Measurements from ENCODE around the gene PVR. TPM values are rescaled to one million over a fixed set of nuclear protein-coding genes. Genes with fewer than 3 reads are reported as not detected.

The PVR gene
- total and polyA plus RNA-seq, 4 donors: 11.4 to 49.0 (median 32.1) TPM

DNA sequence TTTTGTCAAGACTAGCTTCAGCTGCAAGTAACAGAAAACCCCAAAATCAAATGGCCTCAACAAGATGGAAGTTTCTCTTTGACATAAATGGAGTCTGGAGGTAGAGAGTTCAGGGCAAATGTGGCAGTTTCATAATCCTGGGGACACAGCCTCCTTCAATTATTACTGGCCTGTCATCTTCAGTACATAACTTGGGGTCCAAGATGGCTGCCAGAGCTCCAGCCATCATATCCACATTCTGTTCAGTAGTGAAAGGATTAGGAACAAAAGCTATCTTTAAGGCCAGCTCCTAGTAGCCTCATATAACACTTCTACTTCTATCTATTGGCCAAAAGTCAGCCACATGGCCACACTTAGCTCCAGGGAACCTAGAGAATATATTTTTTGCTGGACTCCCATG is 45.4 kb upstream of the PVR start:
- Histone ChIP-seq H3K4me3 (ENCODE audit: low read depth in 1 of 3, low read length in 3 of 3) (no peak overlapping the region), H3K9me3 (ENCODE audit: control insufficient read depth in 4 of 4, low read length in 3 of 4) (no peaks in the 10 kb centered on the region), H3K9ac (ENCODE audit: low read depth in 1 of 2, low read length in 2 of 2) (no peak overlapping the region), H3K27me3 (ENCODE audit: control insufficient read depth in 4 of 4, insufficient read depth in 4 of 4, low read length in 3 of 4) (no peaks in the 10 kb centered on the region), H3K36me3 (ENCODE audit: control insufficient read depth in 4 of 4, insufficient read depth in 3 of 4, low read depth in 1 of 4, low read length in 3 of 4) (no peaks in the 10 kb centered on the region), H3K27ac (ENCODE audit: low read depth in 1 of 2, low read length in 2 of 2) (no peak overlapping the region), H3K4me1 (ENCODE audit: control insufficient read depth in 4 of 4, insufficient read depth in 4 of 4, low read length in 3 of 4) (peaks cover 0 to 10% (median 5%) of the 10 kb centered on the region in 4 donors)
- no peak for DNase-seq (ENCODE audit: low spot score)
- TF ChIP-seq RAD21 (IDR thresholded peaks at IDR 0.05) (no peak), TAF1 (conservative IDR thresholded peaks at IDR 0.05) (no peak), RXRA (IDR thresholded peaks at IDR 0.05) (no peak)

DNA sequence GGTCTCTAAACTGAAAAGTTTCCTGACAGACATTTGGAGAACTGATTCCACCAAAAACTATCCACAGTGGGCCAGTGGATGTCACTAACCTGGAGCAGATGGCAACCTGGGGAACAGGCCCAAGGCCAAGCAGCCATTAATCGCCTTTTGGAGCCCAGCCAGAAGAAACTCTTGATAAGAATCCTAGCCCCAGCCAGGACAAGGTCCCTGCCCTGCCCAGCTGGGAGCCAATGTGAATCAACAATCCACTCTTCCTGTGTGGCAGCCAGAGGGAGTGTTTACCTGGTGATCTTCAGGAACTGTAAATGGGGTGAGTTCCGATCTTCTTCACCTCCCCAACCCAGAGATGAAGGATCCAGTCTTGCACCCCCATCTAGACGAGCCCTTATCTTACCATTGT is 44.8 kb upstream of the PVR start:
- H3K4me3 ChIP-seq (ENCODE audit: low read depth in 1 of 3, low read length in 3 of 3): no peak overlapping the region
- DNase-seq (ENCODE audit: low spot score): no peak
- H3K4me1 ChIP-seq (ENCODE audit: control insufficient read depth in 4 of 4, insufficient read depth in 4 of 4, low read length in 3 of 4): peaks cover 0 to 10% (median 5%) of the 10 kb centered on the region in 4 donors
- no peak for TF ChIP-seq RXRA (IDR thresholded peaks at IDR 0.05)
- TF ChIP-seq, protein P1, sequence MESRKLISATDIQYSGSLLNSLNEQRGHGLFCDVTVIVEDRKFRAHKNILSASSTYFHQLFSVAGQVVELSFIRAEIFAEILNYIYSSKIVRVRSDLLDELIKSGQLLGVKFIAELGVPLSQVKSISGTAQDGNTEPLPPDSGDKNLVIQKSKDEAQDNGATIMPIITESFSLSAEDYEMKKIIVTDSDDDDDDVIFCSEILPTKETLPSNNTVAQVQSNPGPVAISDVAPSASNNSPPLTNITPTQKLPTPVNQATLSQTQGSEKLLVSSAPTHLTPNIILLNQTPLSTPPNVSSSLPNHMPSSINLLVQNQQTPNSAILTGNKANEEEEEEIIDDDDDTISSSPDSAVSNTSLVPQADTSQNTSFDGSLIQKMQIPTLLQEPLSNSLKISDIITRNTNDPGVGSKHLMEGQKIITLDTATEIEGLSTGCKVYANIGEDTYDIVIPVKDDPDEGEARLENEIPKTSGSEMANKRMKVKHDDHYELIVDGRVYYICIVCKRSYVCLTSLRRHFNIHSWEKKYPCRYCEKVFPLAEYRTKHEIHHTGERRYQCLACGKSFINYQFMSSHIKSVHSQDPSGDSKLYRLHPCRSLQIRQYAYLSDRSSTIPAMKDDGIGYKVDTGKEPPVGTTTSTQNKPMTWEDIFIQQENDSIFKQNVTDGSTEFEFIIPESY (IDR thresholded peaks at IDR 0.05): no peak
- no peak for TF ChIP-seq TAF1 (conservative IDR thresholded peaks at IDR 0.05)
- no peak for TF ChIP-seq JUND (IDR thresholded peaks at IDR 0.05)
- no peak for TF ChIP-seq SP1 (IDR thresholded peaks at IDR 0.05)
- no peak for TF ChIP-seq EGR1 (IDR thresholded peaks at IDR 0.05; ENCODE audit: low read depth in 2 of 2)
- TF ChIP-seq FOXA1 (IDR thresholded peaks at IDR 0.05): no peak
- TF ChIP-seq, protein P2, sequence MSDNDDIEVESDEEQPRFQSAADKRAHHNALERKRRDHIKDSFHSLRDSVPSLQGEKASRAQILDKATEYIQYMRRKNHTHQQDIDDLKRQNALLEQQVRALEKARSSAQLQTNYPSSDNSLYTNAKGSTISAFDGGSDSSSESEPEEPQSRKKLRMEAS (IDR thresholded peaks at IDR 0.05): no peak
- WGBS: 64% methylated on average over 3 of the region's 3 CpGs
- no peaks in the 10 kb centered on the region for H3K27me3 ChIP-seq (ENCODE audit: control insufficient read depth in 4 of 4, insufficient read depth in 4 of 4, low read length in 3 of 4)
- H3K9me3 ChIP-seq (ENCODE audit: control insufficient read depth in 4 of 4, low read length in 3 of 4): no peaks in the 10 kb centered on the region
- H3K27ac ChIP-seq (ENCODE audit: low read depth in 1 of 2, low read length in 2 of 2): no peak overlapping the region
- H3K9ac ChIP-seq (ENCODE audit: low read depth in 1 of 2, low read length in 2 of 2): no peak overlapping the region
- H3K36me3 ChIP-seq (ENCODE audit: control insufficient read depth in 4 of 4, insufficient read depth in 3 of 4, low read depth in 1 of 4, low read length in 3 of 4): no peaks in the 10 kb centered on the region

DNA sequence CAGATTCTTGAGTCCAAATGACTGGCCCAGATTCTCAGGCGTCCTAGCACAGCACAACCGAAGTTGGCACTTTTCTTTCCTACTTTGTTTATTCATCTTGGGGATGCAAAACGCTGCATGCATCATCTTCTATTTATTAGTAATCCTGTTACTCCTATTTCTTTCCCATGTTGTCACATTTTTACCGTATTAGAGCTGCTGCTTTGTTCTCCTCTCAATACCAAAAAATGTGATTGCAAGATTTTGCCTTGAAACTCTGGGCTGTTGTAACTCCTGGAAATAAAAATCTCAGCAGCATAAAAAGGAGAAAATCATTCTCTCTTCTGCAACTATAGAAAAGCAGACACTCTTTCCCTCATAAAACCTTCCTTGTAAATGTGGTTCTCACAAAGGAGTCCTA is 43.2 kb upstream of the PVR start:
- 89% methylated on average over 4 of the region's 4 CpGs for WGBS
- DNase-seq (ENCODE audit: low spot score): no peak
- Histone ChIP-seq H3K27ac (ENCODE audit: low read depth in 1 of 2, low read length in 2 of 2) (no peak overlapping the region), H3K36me3 (ENCODE audit: control insufficient read depth in 4 of 4, insufficient read depth in 3 of 4, low read depth in 1 of 4, low read length in 3 of 4) (no peaks in the 10 kb centered on the region), H3K9me3 (ENCODE audit: control insufficient read depth in 4 of 4, low read length in 3 of 4) (no peaks in the 10 kb centered on the region), H3K4me1 (ENCODE audit: control insufficient read depth in 4 of 4, insufficient read depth in 4 of 4, low read length in 3 of 4) (peaks cover 0 to 10% (median 5%) of the 10 kb centered on the region in 4 donors), H3K27me3 (ENCODE audit: control insufficient read depth in 4 of 4, insufficient read depth in 4 of 4, low read length in 3 of 4) (no peaks in the 10 kb centered on the region), H3K9ac (ENCODE audit: low read depth in 1 of 2, low read length in 2 of 2) (no peak overlapping the region), H3K4me3 (ENCODE audit: low read depth in 1 of 3, low read length in 3 of 3) (no peak overlapping the region)
- TF ChIP-seq, protein P1 (IDR thresholded peaks at IDR 0.05): no peak
- TF ChIP-seq TAF1 (conservative IDR thresholded peaks at IDR 0.05) (no peak), YY1 (IDR thresholded peaks at IDR 0.05) (no peak), EGR1 (IDR thresholded peaks at IDR 0.05; ENCODE audit: low read depth in 2 of 2) (no peak), HNF4G (IDR thresholded peaks at IDR 0.05) (no peak), HNF4A (conservative IDR thresholded peaks at IDR 0.05) (no peak), NR2F2 (IDR thresholded peaks at IDR 0.05) (no peak), RXRA (IDR thresholded peaks at IDR 0.05) (no peak), GABPA (IDR thresholded peaks at IDR 0.05 in 1 of 2, conservative IDR thresholded peaks at IDR 0.05 in 1 of 2) (no peak), RAD21 (IDR thresholded peaks at IDR 0.05) (no peak), JUND (IDR thresholded peaks at IDR 0.05) (no peak), SP1 (IDR thresholded peaks at IDR 0.05) (no peak), FOXA1 (IDR thresholded peaks at IDR 0.05) (no peak), FOXA2 (IDR thresholded peaks at IDR 0.05) (no peak)
- TF ChIP-seq, protein P3, sequence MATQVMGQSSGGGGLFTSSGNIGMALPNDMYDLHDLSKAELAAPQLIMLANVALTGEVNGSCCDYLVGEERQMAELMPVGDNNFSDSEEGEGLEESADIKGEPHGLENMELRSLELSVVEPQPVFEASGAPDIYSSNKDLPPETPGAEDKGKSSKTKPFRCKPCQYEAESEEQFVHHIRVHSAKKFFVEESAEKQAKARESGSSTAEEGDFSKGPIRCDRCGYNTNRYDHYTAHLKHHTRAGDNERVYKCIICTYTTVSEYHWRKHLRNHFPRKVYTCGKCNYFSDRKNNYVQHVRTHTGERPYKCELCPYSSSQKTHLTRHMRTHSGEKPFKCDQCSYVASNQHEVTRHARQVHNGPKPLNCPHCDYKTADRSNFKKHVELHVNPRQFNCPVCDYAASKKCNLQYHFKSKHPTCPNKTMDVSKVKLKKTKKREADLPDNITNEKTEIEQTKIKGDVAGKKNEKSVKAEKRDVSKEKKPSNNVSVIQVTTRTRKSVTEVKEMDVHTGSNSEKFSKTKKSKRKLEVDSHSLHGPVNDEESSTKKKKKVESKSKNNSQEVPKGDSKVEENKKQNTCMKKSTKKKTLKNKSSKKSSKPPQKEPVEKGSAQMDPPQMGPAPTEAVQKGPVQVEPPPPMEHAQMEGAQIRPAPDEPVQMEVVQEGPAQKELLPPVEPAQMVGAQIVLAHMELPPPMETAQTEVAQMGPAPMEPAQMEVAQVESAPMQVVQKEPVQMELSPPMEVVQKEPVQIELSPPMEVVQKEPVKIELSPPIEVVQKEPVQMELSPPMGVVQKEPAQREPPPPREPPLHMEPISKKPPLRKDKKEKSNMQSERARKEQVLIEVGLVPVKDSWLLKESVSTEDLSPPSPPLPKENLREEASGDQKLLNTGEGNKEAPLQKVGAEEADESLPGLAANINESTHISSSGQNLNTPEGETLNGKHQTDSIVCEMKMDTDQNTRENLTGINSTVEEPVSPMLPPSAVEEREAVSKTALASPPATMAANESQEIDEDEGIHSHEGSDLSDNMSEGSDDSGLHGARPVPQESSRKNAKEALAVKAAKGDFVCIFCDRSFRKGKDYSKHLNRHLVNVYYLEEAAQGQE (IDR thresholded peaks at IDR 0.05): no peak
- TF ChIP-seq, protein P2 (IDR thresholded peaks at IDR 0.05): no peak
- TF ChIP-seq, protein P4, sequence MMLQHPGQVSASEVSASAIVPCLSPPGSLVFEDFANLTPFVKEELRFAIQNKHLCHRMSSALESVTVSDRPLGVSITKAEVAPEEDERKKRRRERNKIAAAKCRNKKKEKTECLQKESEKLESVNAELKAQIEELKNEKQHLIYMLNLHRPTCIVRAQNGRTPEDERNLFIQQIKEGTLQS (IDR thresholded peaks at IDR 0.05): no peak

All from liver (tissue), 9 donors.